Measurements from ENCODE around the gene S100PBP.

GRCh38 chr1:32888677-32889420 is 71.4 kb downstream of the S100PBP start:
- TF ChIP-seq, protein P1, sequence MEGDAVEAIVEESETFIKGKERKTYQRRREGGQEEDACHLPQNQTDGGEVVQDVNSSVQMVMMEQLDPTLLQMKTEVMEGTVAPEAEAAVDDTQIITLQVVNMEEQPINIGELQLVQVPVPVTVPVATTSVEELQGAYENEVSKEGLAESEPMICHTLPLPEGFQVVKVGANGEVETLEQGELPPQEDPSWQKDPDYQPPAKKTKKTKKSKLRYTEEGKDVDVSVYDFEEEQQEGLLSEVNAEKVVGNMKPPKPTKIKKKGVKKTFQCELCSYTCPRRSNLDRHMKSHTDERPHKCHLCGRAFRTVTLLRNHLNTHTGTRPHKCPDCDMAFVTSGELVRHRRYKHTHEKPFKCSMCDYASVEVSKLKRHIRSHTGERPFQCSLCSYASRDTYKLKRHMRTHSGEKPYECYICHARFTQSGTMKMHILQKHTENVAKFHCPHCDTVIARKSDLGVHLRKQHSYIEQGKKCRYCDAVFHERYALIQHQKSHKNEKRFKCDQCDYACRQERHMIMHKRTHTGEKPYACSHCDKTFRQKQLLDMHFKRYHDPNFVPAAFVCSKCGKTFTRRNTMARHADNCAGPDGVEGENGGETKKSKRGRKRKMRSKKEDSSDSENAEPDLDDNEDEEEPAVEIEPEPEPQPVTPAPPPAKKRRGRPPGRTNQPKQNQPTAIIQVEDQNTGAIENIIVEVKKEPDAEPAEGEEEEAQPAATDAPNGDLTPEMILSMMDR (IDR thresholded peaks at IDR 0.05), result no peak
- TF ChIP-seq POLR2A (IDR thresholded peaks at IDR 0.05), result no peak

All from Peyer's patch (tissue), 4 donors.